ENCODE measurements around the gene TOMM20.

DNA sequence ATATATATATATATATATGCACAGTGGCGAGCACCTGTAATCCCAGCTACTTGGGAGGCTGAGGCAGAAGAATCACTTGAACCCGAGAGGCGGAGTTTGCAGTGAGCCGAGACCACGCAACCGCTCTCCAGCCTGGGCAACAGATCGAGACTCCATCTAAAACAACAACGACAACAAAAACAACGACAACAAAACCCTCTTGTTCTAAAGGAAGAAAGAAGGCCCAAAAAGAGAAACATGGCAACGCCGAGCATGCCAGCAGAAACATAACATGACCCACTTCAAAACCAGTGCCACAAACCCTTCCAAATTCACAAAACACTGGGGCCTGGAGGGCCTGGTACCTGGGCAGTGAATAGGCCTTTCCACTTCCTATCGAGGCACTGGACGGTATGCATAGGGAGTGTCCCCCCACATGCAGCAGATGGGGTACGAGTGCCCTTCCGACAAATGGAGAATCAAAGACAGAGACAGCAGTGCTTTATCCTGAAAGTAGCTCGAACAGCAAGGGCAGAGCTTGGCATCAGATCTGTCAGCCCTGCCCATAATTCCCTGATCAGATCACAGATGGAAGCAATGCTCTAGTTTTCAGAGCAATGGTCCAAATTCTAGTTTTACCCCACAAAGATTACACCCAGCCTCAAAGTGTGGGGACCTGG lies 52.0 kb downstream of the TOMM20 start:
- TF ChIP-seq CTCF (IDR thresholded peaks at IDR 0.05) (no peak), POLR2A (IDR thresholded peaks at IDR 0.05) (no peak)

Measured in body of pancreas (tissue), 4 donors.